HepG2 (cell line): ENCODE results near the gene SIK3. TPM values are rescaled to one million over a fixed set of nuclear protein-coding genes. Genes with fewer than 3 reads are reported as not detected.

Source experiments
- AGO2 ChIP-seq: fragments of 200-400 bp; formaldehyde crosslinking; optimal IDR thresholded peaks from 2 replicates; pipeline ENCODE3; 2017; ENCODE audit warnings: mild to moderate bottlenecking, low read depth, low read length, moderate library complexity
- ESRRA ChIP-seq: sonication (generic); formaldehyde crosslinking; IDR thresholded peaks from 2 replicates; pipeline ENCODE4 v1.5.1; 2020; ENCODE audit warnings: mild to moderate bottlenecking, low read depth, missing genetic modification reagents
- HNRNPK ChIP-seq: fragments of 200-400 bp; formaldehyde crosslinking; IDR thresholded peaks from 2 replicates; pipeline ENCODE4 v1.6.1; 2018; ENCODE audit warnings: low read length, low read depth, moderate library complexity, mild to moderate bottlenecking; ENCODE audit not compliant: poor library complexity, severe bottlenecking
- ISL2 ChIP-seq: sonication (generic); formaldehyde crosslinking; IDR thresholded peaks from 2 replicates; pipeline ENCODE4 v1.5.0; 2020; ENCODE audit warnings: missing genetic modification reagents
- KDM5A ChIP-seq: fragments of 200-600 bp; sonication (generic); IDR thresholded peaks from 2 replicates; pipeline ENCODE4 v1.7.0; 2018; ENCODE audit warnings: antibody characterized with exemption, mild to moderate bottlenecking, low read length, borderline replicate concordance
- MAZ ChIP-seq, 2 experiments: sonication (generic) in 1 of 2; formaldehyde crosslinking in 1 of 2; IDR thresholded peaks; 2 replicates each; pipeline versions ENCODE4 v1.5.0 to v1.6.1; 2012 to 2020; ENCODE audit warnings: low read depth in 2 of 2, mild to moderate bottlenecking in 2 of 2, borderline replicate concordance in 1 of 2, improper control_type of control experiment in 1 of 2, low read length in 1 of 2, missing genetic modification reagents in 1 of 2, moderate library complexity in 1 of 2
- MEF2D ChIP-seq: sonication (generic); formaldehyde crosslinking; IDR thresholded peaks from 2 replicates; pipeline ENCODE4 v1.5.1; 2020; ENCODE audit warnings: mild to moderate bottlenecking, missing genetic modification reagents
- PHF21A ChIP-seq: sonication (generic); formaldehyde crosslinking; IDR thresholded peaks from 2 replicates; pipeline ENCODE4 v1.5.0; 2020; ENCODE audit warnings: mild to moderate bottlenecking, missing genetic modification reagents
- RXRA ChIP-seq: sonication (generic); formaldehyde crosslinking; IDR thresholded peaks from 2 replicates; pipeline ENCODE4 v1.5.1; 2020; ENCODE audit warnings: missing genetic modification reagents
- ZBTB7B ChIP-seq: sonication (generic); formaldehyde crosslinking; IDR thresholded peaks from 2 replicates; pipeline ENCODE4 v1.4.0; 2020; ENCODE audit warnings: missing genetic modification reagents
- ZIK1 ChIP-seq: sonication (generic); formaldehyde crosslinking; IDR thresholded peaks from 2 replicates; pipeline ENCODE4 v1.5.0; 2020; ENCODE audit warnings: mild to moderate bottlenecking, low read depth, missing genetic modification reagents, borderline replicate concordance
- polyA plus RNA-seq, 8 experiments: library from polyadenylated mRNA; depleted of rRNA in 3 of 8; stranded (reverse) in 7 of 8; unstranded in 1 of 8; fragments of >200 nt; fragmentation: Illumina TruSeq in 4 of 8; extraction: Trizol in 4 of 8; gene quantifications; 2 replicates each; pipeline versions ENCODE4 v1.2.1 to v1.2.3, GENCODE V29; 2011 to 2016; ENCODE audit warnings: low read depth in 4 of 8, missing spikeins in 1 of 8, mixed read lengths in 1 of 8; ENCODE audit not compliant: insufficient read depth in 1 of 8
- total RNA-seq, 5 experiments: library from RNA; depleted of rRNA; stranded (reverse); fragments of >200 nt; fragmentation: Illumina TruSeq; extraction: Trizol; gene quantifications; 2 replicates each; pipeline ENCODE4 v1.2.3, GENCODE V29; 2016; ENCODE audit warnings: low read depth in 1 of 5
- TF ChIP-seq, protein P1 (sequence below): sonication (generic); formaldehyde crosslinking; IDR thresholded peaks from 2 replicates; pipeline ENCODE4 v1.4.0; 2020; ENCODE audit warnings: missing genetic modification reagents
- TF ChIP-seq, protein P2 (sequence below): sonication (generic); formaldehyde crosslinking; IDR thresholded peaks from 2 replicates; pipeline ENCODE4 v1.5.0; 2020; ENCODE audit warnings: missing genetic modification reagents
- TF ChIP-seq, protein P3 (sequence below): sonication (generic); formaldehyde crosslinking; IDR thresholded peaks from 2 replicates; pipeline ENCODE4 v1.4.0; 2020; ENCODE audit warnings: missing genetic modification reagents, borderline replicate concordance
- TF ChIP-seq, protein P4 (sequence below): sonication (generic); formaldehyde crosslinking; IDR thresholded peaks from 2 replicates; pipeline ENCODE4 v1.5.0; 2020; ENCODE audit warnings: missing genetic modification reagents

The SIK3 gene
- total and polyA plus RNA-seq, 2 of the 13 experiments (the other 11 are each of a cell fraction or from before 2014, with no cell fraction given), result 5.7 to 9.8 TPM

DNA sequence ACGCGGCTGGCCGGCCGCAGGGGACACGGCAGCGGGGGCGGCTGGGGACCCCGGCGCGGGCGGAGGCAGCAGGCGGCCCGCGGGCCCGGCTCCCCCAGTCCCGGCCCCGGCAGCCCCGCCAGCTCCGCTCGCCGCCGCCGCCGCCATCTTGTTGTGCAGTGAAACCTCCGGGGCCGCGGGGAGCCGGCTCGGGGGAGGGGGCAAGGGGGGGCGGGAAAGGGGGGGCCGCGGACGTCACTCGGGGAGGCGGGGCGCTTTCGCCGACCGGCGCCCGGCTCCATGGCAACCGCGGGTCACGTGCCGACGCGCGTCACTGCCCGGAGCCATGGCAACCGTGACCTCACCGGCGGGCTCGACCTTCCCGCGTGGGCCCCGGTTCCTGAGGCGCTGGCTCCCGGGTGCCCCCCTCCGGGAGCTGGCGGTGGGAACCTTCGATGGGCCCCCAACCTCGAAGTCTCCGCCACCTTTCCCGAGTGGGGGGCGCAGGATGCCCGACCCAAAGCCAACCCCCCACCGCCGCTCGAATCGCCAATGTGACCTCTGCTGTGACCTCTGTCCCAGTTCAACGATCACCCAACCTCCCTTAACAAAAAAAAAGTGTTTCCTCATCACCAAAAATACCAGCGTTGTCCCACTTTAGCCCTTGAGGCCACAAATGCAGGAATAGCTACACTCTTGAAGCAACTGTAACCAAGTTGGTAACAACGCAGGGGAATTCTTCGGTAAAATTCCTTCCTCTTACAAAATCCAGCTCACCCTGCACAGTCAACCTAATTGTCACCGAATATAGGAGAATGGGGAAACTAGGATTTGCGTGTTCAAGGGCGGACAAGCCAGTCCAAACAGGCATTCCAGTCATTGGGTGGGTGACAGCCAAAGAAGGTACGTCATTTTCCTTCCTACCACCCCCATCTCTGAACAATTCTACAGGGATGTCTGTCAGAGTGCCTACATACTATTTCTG lies at the start of gene SIK3 (continued):
- TF ChIP-seq, protein P1, sequence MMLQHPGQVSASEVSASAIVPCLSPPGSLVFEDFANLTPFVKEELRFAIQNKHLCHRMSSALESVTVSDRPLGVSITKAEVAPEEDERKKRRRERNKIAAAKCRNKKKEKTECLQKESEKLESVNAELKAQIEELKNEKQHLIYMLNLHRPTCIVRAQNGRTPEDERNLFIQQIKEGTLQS (CRISPR knock-in tag), result 0 out of 2 replicates have a peak, but pooled peaks have one; percentile 29
- TF ChIP-seq, protein P2, sequence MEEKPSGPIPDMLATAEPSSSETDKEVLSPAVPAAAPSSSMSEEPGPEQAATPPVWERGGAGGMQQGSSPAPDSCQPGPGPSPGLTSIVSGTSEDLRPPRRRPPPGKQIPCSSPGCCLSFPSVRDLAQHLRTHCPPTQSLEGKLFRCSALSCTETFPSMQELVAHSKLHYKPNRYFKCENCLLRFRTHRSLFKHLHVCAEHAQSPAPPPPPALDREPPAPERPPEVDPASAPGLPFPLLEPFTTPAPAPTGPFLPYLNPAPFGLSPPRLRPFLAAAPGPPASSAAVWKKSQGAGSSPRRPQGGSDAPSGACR (CRISPR knock-in tag), result peak; percentile 72; the same call in 1 of the 2 replicates
- 0 out of 2 replicates have a peak, but pooled peaks have one; percentile 10 for TF ChIP-seq PHF21A (CRISPR knock-in tag)
- TF ChIP-seq MAZ (IDR thresholded peaks at IDR 0.05; ENCODE audit: borderline replicate concordance, low read depth, low read length), result peak; percentile 86
- peak; percentile 18; the same call in 1 of the 2 replicates for TF ChIP-seq MAZ (CRISPR knock-in tag; IDR thresholded peaks at IDR 0.05; ENCODE audit: low read depth)
- peak; percentile 62; the same call in 1 of the 2 replicates for TF ChIP-seq MEF2D
- TF ChIP-seq RXRA (CRISPR knock-in tag), result peak; percentile 57
- peak; percentile 98 for TF ChIP-seq HNRNPK
- TF ChIP-seq AGO2, result no peak
- peak; percentile 50; the same call in 1 of the 2 replicates for TF ChIP-seq KDM5A
- 0 out of 2 replicates have a peak, but pooled peaks have one; percentile 31 for TF ChIP-seq ZIK1 (CRISPR knock-in tag)
- TF ChIP-seq, protein P3, sequence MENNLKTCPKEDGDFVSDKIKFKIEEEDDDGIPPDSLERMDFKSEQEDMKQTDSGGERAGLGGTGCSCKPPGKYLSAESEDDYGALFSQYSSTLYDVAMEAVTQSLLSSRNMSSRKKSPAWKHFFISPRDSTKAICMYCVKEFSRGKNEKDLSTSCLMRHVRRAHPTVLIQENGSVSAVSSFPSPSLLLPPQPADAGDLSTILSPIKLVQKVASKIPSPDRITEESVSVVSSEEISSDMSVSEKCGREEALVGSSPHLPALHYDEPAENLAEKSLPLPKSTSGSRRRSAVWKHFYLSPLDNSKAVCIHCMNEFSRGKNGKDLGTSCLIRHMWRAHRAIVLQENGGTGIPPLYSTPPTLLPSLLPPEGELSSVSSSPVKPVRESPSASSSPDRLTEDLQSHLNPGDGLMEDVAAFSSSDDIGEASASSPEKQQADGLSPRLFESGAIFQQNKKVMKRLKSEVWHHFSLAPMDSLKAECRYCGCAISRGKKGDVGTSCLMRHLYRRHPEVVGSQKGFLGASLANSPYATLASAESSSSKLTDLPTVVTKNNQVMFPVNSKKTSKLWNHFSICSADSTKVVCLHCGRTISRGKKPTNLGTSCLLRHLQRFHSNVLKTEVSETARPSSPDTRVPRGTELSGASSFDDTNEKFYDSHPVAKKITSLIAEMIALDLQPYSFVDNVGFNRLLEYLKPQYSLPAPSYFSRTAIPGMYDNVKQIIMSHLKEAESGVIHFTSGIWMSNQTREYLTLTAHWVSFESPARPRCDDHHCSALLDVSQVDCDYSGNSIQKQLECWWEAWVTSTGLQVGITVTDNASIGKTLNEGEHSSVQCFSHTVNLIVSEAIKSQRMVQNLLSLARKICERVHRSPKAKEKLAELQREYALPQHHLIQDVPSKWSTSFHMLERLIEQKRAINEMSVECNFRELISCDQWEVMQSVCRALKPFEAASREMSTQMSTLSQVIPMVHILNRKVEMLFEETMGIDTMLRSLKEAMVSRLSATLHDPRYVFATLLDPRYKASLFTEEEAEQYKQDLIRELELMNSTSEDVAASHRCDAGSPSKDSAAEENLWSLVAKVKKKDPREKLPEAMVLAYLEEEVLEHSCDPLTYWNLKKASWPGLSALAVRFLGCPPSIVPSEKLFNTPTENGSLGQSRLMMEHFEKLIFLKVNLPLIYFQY, result 0 out of 2 replicates have a peak, but pooled peaks have one; percentile 18
- TF ChIP-seq, protein P4, sequence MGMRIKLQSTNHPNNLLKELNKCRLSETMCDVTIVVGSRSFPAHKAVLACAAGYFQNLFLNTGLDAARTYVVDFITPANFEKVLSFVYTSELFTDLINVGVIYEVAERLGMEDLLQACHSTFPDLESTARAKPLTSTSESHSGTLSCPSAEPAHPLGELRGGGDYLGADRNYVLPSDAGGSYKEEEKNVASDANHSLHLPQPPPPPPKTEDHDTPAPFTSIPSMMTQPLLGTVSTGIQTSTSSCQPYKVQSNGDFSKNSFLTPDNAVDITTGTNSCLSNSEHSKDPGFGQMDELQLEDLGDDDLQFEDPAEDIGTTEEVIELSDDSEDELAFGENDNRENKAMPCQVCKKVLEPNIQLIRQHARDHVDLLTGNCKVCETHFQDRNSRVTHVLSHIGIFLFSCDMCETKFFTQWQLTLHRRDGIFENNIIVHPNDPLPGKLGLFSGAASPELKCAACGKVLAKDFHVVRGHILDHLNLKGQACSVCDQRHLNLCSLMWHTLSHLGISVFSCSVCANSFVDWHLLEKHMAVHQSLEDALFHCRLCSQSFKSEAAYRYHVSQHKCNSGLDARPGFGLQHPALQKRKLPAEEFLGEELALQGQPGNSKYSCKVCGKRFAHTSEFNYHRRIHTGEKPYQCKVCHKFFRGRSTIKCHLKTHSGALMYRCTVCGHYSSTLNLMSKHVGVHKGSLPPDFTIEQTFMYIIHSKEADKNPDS (CRISPR knock-in tag), result 0 out of 2 replicates have a peak, but pooled peaks have one; percentile 31
- TF ChIP-seq ESRRA, result peak; percentile 87
- peak; percentile 38 for TF ChIP-seq ISL2 (CRISPR knock-in tag)
- TF ChIP-seq ZBTB7B (CRISPR knock-in tag), result 0 out of 2 replicates have a peak, but pooled peaks have one; percentile 24
